Upper lobe of right lung (tissue), 1 donor: Measurements from ENCODE around the gene SNRNP70. TPM values are rescaled to one million over a fixed set of nuclear protein-coding genes. Genes with fewer than 3 reads are reported as not detected.

Source experiments
- ATAC-seq: fragments of 200-7000 bp; cut with Tn5 transposase; one replicate; pipeline ENCODE4 v1.9.1; 2020; ENCODE audit warnings: mild to moderate bottlenecking, moderate library complexity
- DNase-seq: peaks from one replicate; pipeline ENCODE4 v3.0.0-alpha.2; 2020
- H3K27ac ChIP-seq: fragments of 200-600 bp; one replicate; pipeline ENCODE4 v1.8.0; 2022
- H3K27me3 ChIP-seq: fragments of 200-600 bp; one replicate; pipeline ENCODE4 v1.8.0; 2022; ENCODE audit warnings: mild to moderate bottlenecking
- H3K36me3 ChIP-seq: fragments of 200-600 bp; one replicate; pipeline ENCODE4 v1.8.0; 2022
- H3K4me1 ChIP-seq: fragments of 200-600 bp; one replicate; pipeline ENCODE4 v1.8.0; 2022
- H3K4me3 ChIP-seq: fragments of 200-600 bp; one replicate; pipeline ENCODE4 v1.8.0; 2022; ENCODE audit warnings: mild to moderate bottlenecking
- H3K9me3 ChIP-seq: fragments of 200-600 bp; one replicate; pipeline ENCODE4 v1.8.0; 2022
- intact Hi-C: fragments of 100-400 bp; cut with DNase I; formaldehyde crosslinking; loops from one replicate; pipeline ENCODE4 v1.11.0; 2022
- total RNA-seq: library from RNA; stranded (reverse); fragmentation: NEBNext Ultra II Directional; extraction: Animal tissue kit (Norgen Biotek cat#: 25700); gene quantifications from one replicate; pipeline ENCODE4 v1.2.1, GENCODE V29; 2021
- TF ChIP-seq, protein P1 (sequence below): fragments of 200-600 bp; IDR thresholded peaks from one replicate; pipeline ENCODE4 v1.8.0; 2022; ENCODE audit warnings: antibody characterized with exemption
- donor health status: DM: no; HTN: yes; CAD: no; lungs with severe emphysema.

Gene SNRNP70
- total RNA-seq, 1 donor from 2014 or later, result 179 TPM

DNA sequence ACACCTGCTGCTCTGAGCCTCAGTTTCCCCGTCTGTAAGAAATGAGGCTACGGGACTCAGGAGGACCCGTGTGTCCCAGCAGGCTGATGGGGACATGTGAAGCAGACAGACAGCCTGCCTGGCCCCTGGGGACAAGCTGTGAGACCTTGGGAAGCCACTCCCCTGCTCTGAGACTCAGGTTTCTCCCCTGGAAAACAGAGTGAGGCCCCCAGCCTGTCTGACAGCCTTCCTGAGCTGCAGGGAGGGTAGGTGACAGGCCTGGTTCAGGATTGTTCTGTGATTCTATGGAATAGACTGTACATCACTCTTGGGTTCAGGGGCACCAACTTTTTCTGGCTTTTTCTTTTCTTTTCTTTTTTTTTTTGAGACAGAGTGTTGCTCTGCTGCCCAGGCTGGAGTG is 17.7 kb upstream of the SNRNP70 start:
- Histone ChIP-seq H3K27ac (no peak overlapping the region), H3K4me1 (peaks cover 3% of the 10 kb centered on the region), H3K27me3 (peaks cover 72% of the 10 kb centered on the region), H3K9me3 (no peaks in the 10 kb centered on the region), H3K4me3 (no peak overlapping the region), H3K36me3 (no peaks in the 10 kb centered on the region)
- ATAC-seq, result no peak
- DNase-seq, result no peak
- intact Hi-C loops, result no loop called here
- TF ChIP-seq, protein P1, sequence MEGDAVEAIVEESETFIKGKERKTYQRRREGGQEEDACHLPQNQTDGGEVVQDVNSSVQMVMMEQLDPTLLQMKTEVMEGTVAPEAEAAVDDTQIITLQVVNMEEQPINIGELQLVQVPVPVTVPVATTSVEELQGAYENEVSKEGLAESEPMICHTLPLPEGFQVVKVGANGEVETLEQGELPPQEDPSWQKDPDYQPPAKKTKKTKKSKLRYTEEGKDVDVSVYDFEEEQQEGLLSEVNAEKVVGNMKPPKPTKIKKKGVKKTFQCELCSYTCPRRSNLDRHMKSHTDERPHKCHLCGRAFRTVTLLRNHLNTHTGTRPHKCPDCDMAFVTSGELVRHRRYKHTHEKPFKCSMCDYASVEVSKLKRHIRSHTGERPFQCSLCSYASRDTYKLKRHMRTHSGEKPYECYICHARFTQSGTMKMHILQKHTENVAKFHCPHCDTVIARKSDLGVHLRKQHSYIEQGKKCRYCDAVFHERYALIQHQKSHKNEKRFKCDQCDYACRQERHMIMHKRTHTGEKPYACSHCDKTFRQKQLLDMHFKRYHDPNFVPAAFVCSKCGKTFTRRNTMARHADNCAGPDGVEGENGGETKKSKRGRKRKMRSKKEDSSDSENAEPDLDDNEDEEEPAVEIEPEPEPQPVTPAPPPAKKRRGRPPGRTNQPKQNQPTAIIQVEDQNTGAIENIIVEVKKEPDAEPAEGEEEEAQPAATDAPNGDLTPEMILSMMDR, result no peak

DNA sequence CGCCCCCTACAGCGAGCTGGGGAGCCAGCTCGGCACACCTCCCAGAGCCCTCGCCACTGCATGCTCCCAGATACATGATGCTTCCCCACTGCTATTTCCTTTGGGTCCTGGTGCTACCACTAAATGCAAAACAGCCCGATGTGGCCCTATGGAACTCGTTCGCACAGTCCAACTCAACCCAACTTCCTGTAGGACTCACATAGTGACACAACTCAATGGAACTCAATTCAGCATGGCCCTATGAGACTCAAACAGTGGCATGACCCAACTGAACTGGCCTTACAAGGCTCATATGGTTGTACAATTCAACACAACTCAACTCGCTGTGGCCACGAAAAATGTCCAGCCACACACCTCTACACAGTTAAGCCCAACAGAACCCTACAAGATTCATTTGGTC is 16.2 kb upstream of the SNRNP70 start:
- intact Hi-C loops, result no loop called here
- DNase-seq, result no peak
- Histone ChIP-seq H3K27ac (no peak overlapping the region), H3K4me1 (peaks cover 3% of the 10 kb centered on the region), H3K36me3 (no peaks in the 10 kb centered on the region), H3K9me3 (no peaks in the 10 kb centered on the region), H3K27me3 (peaks cover 79% of the 10 kb centered on the region), H3K4me3 (no peak overlapping the region)
- no peak for ATAC-seq
- TF ChIP-seq, protein P1, result no peak

- H3K4me3 ChIP-seq, result no peak overlapping the region
- H3K36me3 ChIP-seq, result no peaks in the 10 kb centered on the region
- intact Hi-C loops, result no loop called here
- no peak for ATAC-seq
- H3K27ac ChIP-seq, result no peak overlapping the region
- H3K27me3 ChIP-seq, result peaks cover 73% of the 10 kb centered on the region
- no peaks in the 10 kb centered on the region for H3K9me3 ChIP-seq
- H3K4me1 ChIP-seq, result no peaks in the 10 kb centered on the region
- TF ChIP-seq, protein P1, result no peak
- DNase-seq, result no peak
Measured at GRCh38 chr19:49070416-49070815, 14.8 kb upstream of the SNRNP70 start.

DNA sequence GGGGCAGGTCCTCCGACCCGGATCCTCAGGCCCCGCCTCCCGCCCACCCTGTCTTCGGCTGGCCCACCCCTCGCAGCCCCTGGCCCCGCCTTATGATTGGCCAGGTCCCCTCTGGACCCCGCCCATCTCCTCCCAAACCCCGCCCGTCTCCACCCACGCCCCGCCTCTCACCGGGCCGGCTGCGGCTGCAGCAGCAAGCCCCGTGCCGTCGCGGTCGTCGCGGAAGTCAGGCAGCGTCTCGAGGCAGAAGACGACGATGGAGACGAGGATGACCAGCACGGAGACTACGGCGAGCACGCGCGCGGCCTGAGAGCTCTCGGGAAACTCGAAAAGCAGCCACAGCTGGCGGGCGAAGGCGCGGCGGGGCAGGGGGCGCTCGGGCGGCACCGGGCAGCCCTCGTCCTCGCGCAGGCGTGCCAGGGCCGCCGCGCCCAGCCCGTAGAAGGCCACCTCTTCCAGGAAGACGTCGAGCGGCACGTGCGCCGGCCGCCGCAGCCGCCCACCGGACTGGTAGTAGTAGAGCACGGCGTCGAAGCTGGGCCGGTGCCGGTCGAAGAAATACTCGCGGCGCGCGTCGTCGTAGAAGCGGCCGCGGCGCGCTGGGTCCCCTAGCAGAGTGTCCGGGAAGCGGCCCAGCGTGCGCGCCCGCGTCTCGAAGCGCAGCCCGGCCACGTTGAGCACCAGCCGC is 13.2 kb upstream of the SNRNP70 start:
- ATAC-seq (peak; percentile 44), DNase-seq (peak; percentile 71)
- Histone ChIP-seq H3K4me1 (no peaks in the 10 kb centered on the region), H3K4me3 (no peak overlapping the region), H3K27ac (no peak overlapping the region), H3K9me3 (no peaks in the 10 kb centered on the region), H3K27me3 (peaks cover 64% of the 10 kb centered on the region), H3K36me3 (no peaks in the 10 kb centered on the region)
- intact Hi-C loops, result no loop called here
- TF ChIP-seq, protein P1, result no peak

GRCh38 chr19:49073514-49074378 is 11.5 kb upstream of the SNRNP70 start:
- Histone ChIP-seq H3K9me3 (no peaks in the 10 kb centered on the region), H3K4me1 (no peaks in the 10 kb centered on the region), H3K27ac (no peak overlapping the region), H3K4me3 (no peak overlapping the region), H3K36me3 (no peaks in the 10 kb centered on the region), H3K27me3 (peaks cover 51% of the 10 kb centered on the region)
- intact Hi-C loops, result no loop called here
- DNase-seq (no peak), ATAC-seq (no peak)
- TF ChIP-seq, protein P1, result no peak
